Ovary (tissue), 3 donors: ENCODE results near the gene KCNJ10.

Experiments
- EP300 ChIP-seq: sonication (generic); formaldehyde crosslinking; IDR thresholded peaks from one replicate; pipeline ENCODE4 v1.6.1; 2017; ENCODE audit warnings: antibody characterized with exemption
- POLR2A ChIP-seq: fragments of 450-650 bp; IDR thresholded peaks from one replicate; pipeline ENCODE4 v1.6.1; 2017; ENCODE audit warnings: antibody characterized with exemption, mild to moderate bottlenecking, moderate library complexity
- TF ChIP-seq, protein P1 (sequence below), 3 donors: fragments of 450-650 bp in 2 of 3; fragments of 200-600 bp in 1 of 3; IDR thresholded peaks; one replicate each; pipeline versions ENCODE4 v1.5.1 to v1.8.0; 2016 to 2022; ENCODE audit warnings: antibody characterized with exemption in 3 of 3, mild to moderate bottlenecking in 1 of 3
- donor health status: DM: no; HTN: no; CAD: no.

DNA sequence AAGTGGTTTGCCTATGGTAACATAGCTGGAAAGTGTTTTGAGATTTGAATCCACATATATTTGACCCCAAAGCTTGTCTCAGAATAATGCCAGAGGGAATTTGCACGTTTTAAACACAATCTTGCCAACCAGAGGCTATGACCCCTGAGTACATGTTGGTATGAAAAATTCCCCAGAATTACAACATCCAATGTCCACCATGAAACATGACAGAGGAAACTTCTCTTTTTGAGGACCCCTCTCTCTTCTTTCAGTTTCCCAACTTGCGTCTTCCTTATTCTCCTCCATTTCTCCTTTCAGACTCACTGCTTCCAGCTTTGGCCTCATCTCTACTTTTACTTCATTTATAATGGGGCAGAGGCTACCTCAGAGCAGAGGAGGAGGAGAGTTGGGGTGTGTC lies 5.9 kb upstream of the KCNJ10 start:
- TF ChIP-seq, protein P1, sequence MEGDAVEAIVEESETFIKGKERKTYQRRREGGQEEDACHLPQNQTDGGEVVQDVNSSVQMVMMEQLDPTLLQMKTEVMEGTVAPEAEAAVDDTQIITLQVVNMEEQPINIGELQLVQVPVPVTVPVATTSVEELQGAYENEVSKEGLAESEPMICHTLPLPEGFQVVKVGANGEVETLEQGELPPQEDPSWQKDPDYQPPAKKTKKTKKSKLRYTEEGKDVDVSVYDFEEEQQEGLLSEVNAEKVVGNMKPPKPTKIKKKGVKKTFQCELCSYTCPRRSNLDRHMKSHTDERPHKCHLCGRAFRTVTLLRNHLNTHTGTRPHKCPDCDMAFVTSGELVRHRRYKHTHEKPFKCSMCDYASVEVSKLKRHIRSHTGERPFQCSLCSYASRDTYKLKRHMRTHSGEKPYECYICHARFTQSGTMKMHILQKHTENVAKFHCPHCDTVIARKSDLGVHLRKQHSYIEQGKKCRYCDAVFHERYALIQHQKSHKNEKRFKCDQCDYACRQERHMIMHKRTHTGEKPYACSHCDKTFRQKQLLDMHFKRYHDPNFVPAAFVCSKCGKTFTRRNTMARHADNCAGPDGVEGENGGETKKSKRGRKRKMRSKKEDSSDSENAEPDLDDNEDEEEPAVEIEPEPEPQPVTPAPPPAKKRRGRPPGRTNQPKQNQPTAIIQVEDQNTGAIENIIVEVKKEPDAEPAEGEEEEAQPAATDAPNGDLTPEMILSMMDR (IDR thresholded peaks at IDR 0.05) = no peak
- no peak for TF ChIP-seq POLR2A
- TF ChIP-seq EP300 = no peak
